ENCODE data around the gene PLD5.

Gene PLD5

DNA sequence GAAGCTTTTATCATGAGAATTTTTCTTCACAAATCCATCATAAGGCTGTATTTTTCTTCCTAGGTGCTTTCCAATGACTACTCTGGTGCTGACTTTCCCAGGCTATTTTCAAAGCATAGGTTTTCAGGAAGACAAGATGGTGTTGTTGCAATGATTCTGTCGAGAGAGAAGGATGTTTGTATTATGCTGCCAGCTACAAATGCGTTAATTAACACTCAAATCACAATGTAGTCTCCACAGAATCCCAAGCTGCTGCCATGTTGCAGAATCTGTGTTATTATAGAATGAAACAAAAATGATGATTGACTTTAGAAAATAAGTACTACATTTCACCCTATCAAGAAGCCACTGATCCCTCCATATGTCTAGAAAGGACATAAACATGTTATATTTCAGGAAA is 346.1 kb downstream of the PLD5 start:
- Histone ChIP-seq H4K20me1 (no peaks in the 10 kb centered on the region), H3K27me3 (no peaks in the 10 kb centered on the region), H3K27ac (no peak overlapping the region), H3K4me3 (no peak overlapping the region), H3K9ac (no peak overlapping the region), H3K4me1 (no peaks in the 10 kb centered on the region), H3K4me2 (no peak overlapping the region), H3K9me3 (0 out of 2 replicates have a peak, but pooled peaks cover 4% of the 10 kb centered on the region), H3K36me3 (no peaks in the 10 kb centered on the region)
- no peak for TF ChIP-seq Cebpa-rat (IDR thresholded peaks at IDR 0.05)

DNA sequence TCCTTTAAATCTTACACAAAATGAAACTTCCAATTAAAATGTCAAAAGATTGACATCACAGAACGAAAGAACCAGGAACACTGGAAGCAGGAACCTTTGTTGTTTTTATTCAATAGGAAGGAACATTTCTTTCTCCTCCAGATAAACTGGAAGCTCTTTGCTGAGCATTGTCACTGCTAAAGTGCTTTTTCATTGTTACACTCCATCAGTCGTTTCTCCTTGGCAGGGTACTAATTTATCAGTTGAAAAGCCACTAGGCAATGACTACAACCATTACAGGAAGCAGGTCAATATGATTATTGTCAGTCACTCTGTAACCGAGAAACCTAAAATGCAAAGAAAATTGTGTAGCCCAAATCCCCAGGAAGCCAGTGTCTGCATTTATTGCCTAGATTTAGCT is 362.4 kb downstream of the PLD5 start:
- Histone ChIP-seq H4K20me1 (no peaks in the 10 kb centered on the region), H3K4me3 (no peak overlapping the region), H3K27ac (no peak overlapping the region), H3K9me3 (no peaks in the 10 kb centered on the region), H3K4me1 (no peaks in the 10 kb centered on the region), H3K9ac (no peak overlapping the region), H3K36me3 (no peaks in the 10 kb centered on the region), H3K27me3 (no peaks in the 10 kb centered on the region), H3K4me2 (no peak overlapping the region)
- no peak for TF ChIP-seq Cebpa-rat (IDR thresholded peaks at IDR 0.05)

GRCh38 chr1:242147096-242147976 is 377.2 kb downstream of the PLD5 start:
- no peaks in the 10 kb centered on the region for H3K36me3 ChIP-seq
- H3K4me2 ChIP-seq: no peak overlapping the region
- TF ChIP-seq Cebpa-rat (IDR thresholded peaks at IDR 0.05): no peak
- H3K9me3 ChIP-seq: no peaks in the 10 kb centered on the region
- no peaks in the 10 kb centered on the region for H3K4me1 ChIP-seq
- H3K4me3 ChIP-seq: no peak overlapping the region
- H3K27me3 ChIP-seq: no peaks in the 10 kb centered on the region
- H4K20me1 ChIP-seq: no peaks in the 10 kb centered on the region
- no peak overlapping the region for H3K9ac ChIP-seq
- no peak overlapping the region for H3K27ac ChIP-seq

DNA sequence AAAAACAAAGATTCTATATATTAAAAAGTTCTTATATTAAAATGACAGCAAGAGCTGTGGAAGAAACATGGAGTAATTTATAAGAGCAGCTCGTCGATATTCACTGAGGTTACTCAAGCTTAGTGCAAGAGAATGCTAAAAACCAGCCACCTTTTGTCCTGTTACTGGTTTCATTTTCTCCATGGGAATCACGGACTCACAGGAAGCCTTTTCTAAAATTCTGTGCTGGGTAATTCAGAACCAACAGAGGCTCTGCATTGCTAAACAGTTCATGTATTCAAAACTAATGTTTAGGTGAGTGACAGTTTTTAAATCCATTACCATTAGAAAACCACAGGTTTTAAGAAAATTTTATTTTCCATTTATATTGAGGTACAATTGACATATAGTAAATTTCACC is 377.8 kb downstream of the PLD5 start:
- Histone ChIP-seq H3K27me3 (no peaks in the 10 kb centered on the region), H3K9ac (no peak overlapping the region), H3K36me3 (no peaks in the 10 kb centered on the region), H3K4me3 (no peak overlapping the region), H3K4me2 (no peak overlapping the region), H3K4me1 (no peaks in the 10 kb centered on the region), H3K27ac (no peak overlapping the region), H4K20me1 (no peaks in the 10 kb centered on the region), H3K9me3 (no peaks in the 10 kb centered on the region)
- TF ChIP-seq Cebpa-rat (IDR thresholded peaks at IDR 0.05): no peak

DNA sequence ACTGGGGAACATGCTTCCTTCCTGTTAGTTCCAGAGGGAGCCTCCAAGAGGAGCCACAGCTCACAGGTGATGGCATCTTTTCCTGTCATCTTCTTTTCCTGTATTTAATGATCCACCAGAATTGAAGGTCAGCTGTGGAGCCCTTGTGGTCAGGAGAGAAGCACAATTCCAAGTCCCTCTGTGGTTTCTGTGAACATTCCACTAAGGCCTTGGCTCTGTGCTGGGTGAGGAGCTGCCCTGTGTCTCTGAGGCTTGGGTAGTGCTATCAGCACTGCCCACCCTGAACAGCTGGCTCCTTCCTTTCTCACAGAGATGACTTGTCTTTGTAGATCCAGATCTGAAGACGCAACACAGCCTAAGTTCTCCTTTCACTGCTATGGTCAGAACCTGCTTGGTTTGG is 383.7 kb downstream of the PLD5 start:
- H3K4me2 ChIP-seq: no peak overlapping the region
- H3K27me3 ChIP-seq: no peaks in the 10 kb centered on the region
- H3K9ac ChIP-seq: no peak overlapping the region
- no peaks in the 10 kb centered on the region for H3K36me3 ChIP-seq
- H3K27ac ChIP-seq: no peak overlapping the region
- no peak for TF ChIP-seq Cebpa-rat (IDR thresholded peaks at IDR 0.05)
- H3K4me1 ChIP-seq: no peaks in the 10 kb centered on the region
- no peak overlapping the region for H3K4me3 ChIP-seq
- H3K9me3 ChIP-seq: no peaks in the 10 kb centered on the region
- no peaks in the 10 kb centered on the region for H4K20me1 ChIP-seq

GRCh38 chr1:242139986-242140385 is 384.5 kb downstream of the PLD5 start:
- H3K27me3 ChIP-seq: no peaks in the 10 kb centered on the region
- no peak overlapping the region for H3K4me2 ChIP-seq
- H4K20me1 ChIP-seq: no peaks in the 10 kb centered on the region
- H3K9ac ChIP-seq: no peak overlapping the region
- H3K4me1 ChIP-seq: no peaks in the 10 kb centered on the region
- no peaks in the 10 kb centered on the region for H3K9me3 ChIP-seq
- no peak overlapping the region for H3K4me3 ChIP-seq
- TF ChIP-seq Cebpa-rat (IDR thresholded peaks at IDR 0.05): no peak
- H3K27ac ChIP-seq: no peak overlapping the region
- H3K36me3 ChIP-seq: no peaks in the 10 kb centered on the region

- Histone ChIP-seq H3K9me3 (no peaks in the 10 kb centered on the region), H4K20me1 (no peaks in the 10 kb centered on the region), H3K4me3 (no peak overlapping the region), H3K4me1 (no peaks in the 10 kb centered on the region), H3K36me3 (no peaks in the 10 kb centered on the region), H3K4me2 (no peak overlapping the region), H3K27me3 (no peaks in the 10 kb centered on the region), H3K27ac (no peak overlapping the region), H3K9ac (no peak overlapping the region)
- TF ChIP-seq Cebpa-rat (IDR thresholded peaks at IDR 0.05): no peak
Measured at GRCh38 chr1:242139442-242139841, 385.1 kb downstream of the PLD5 start.

- Histone ChIP-seq H3K27ac (no peak overlapping the region), H4K20me1 (no peaks in the 10 kb centered on the region), H3K9me3 (no peaks in the 10 kb centered on the region), H3K4me3 (no peak overlapping the region), H3K9ac (no peak overlapping the region), H3K4me1 (no peaks in the 10 kb centered on the region), H3K36me3 (no peaks in the 10 kb centered on the region), H3K27me3 (no peaks in the 10 kb centered on the region), H3K4me2 (no peak overlapping the region)
- TF ChIP-seq Cebpa-rat (IDR thresholded peaks at IDR 0.05): no peak
Measured at GRCh38 chr1:242133796-242134195, 390.7 kb downstream of the PLD5 start.

- no peak for TF ChIP-seq Cebpa-rat (IDR thresholded peaks at IDR 0.05)
- Histone ChIP-seq H3K4me2 (no peak overlapping the region), H3K4me1 (no peaks in the 10 kb centered on the region), H3K36me3 (no peaks in the 10 kb centered on the region), H3K4me3 (no peak overlapping the region), H3K9ac (no peak overlapping the region), H3K9me3 (no peaks in the 10 kb centered on the region), H3K27me3 (no peaks in the 10 kb centered on the region), H3K27ac (no peak overlapping the region), H4K20me1 (no peaks in the 10 kb centered on the region)
Measured at GRCh38 chr1:242133351-242133750, 391.1 kb downstream of the PLD5 start.

GRCh38 chr1:242132121-242132817 is 392.2 kb downstream of the PLD5 start:
- no peak for TF ChIP-seq Cebpa-rat (IDR thresholded peaks at IDR 0.05)
- no peaks in the 10 kb centered on the region for H4K20me1 ChIP-seq
- no peaks in the 10 kb centered on the region for H3K36me3 ChIP-seq
- H3K27me3 ChIP-seq: no peaks in the 10 kb centered on the region
- no peak overlapping the region for H3K4me2 ChIP-seq
- H3K9ac ChIP-seq: no peak overlapping the region
- H3K4me3 ChIP-seq: no peak overlapping the region
- no peaks in the 10 kb centered on the region for H3K4me1 ChIP-seq
- no peaks in the 10 kb centered on the region for H3K9me3 ChIP-seq
- H3K27ac ChIP-seq: no peak overlapping the region
